Occipital lobe (tissue), 2 donors: ENCODE measurements around the gene SLCO3A1. TPM values are rescaled to one million over a fixed set of nuclear protein-coding genes. Genes with fewer than 3 reads are reported as not detected.
A peak's percentile ranks its signal among the peaks of the same experiment; 100 is the strongest.

ENCODE experiments used
- DNase-seq: peaks from one replicate; lab custom pipeline; 2025; lab: John Stamatoyannopoulos, UW
- total RNA-seq: library from RNA; depleted of rRNA; stranded (reverse); fragments of >200 nt; gene quantifications from one replicate; pipeline ENCODE4 v1.2.3, GENCODE V29; 2014

SLCO3A1 gene
- total RNA-seq, 1 donor from 2014 or later = 9.8 TPM

- DNase-seq = peak; percentile 38
These were observed 244.1 kb downstream of the SLCO3A1 start for GRCh38 chr15:92097474-92098178.

DNA sequence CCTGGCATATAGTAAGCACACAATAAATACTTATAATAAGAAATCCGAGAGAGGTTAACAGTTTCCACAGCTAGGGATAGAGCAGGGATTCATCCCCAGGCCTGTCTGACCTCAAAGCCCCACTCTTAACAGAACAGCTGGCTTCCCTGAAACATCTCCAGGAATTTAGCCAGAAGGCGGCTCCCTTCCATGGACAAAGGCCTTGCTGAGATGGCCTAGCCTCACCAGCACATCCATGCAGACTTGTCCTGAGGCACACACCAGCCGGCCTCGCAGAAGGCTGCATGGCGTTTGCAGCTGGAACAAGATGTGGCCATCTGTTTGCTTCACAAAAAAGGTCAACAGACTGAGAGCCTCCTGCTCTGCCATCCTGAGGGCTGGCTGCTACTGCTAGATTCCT is 245.4 kb downstream of the SLCO3A1 start:
- DNase-seq = peak; percentile 32

DNA sequence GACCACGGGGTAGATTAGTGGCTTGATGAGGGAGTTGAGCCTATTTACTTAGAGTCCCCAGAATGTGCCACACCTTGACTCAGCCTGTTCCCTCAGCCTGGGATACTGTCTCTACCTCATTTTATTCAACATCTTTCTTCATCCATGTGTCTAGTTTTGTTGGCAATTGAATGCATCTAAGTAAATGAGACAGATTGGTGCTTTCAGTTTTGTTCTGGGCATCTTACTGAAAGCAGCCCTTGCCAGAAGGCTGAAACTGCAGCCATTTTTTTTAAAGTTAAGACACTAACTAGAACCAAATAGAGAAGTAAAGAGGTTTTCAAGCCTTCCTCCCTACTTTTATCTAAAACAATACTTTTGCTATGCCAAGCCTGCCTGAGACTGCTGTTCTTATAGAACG is 246.8 kb downstream of the SLCO3A1 start:
- DNase-seq = no peak

- no peak for DNase-seq
These were observed 247.2 kb downstream of the SLCO3A1 start for GRCh38 chr15:92100751-92101150.

GRCh38 chr15:92101708-92102394 is 248.3 kb downstream of the SLCO3A1 start:
- no peak for DNase-seq

DNA sequence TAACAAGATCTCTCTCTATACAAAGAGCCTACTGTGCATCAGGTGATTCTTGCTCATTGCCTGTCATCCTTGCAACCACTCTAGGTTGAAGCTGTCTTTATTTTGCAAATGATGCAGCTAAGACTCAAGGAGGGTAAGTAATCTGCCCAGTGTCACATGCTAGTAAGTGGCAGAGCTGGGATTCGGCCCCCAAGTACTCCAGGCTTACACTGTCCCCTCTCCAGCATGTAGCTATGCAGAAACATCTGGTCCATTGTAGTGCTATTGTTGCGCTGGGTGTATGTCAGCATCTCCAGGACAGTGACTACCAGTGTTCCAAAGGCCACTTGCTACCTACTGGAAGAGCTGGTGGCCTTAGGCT is 248.9 kb downstream of the SLCO3A1 start:
- DNase-seq = no peak

GRCh38 chr15:92104072-92104471 is 250.6 kb downstream of the SLCO3A1 start:
- DNase-seq = no peak

- no peak for DNase-seq
These were observed 252.1 kb downstream of the SLCO3A1 start for GRCh38 chr15:92105611-92106010.

DNA sequence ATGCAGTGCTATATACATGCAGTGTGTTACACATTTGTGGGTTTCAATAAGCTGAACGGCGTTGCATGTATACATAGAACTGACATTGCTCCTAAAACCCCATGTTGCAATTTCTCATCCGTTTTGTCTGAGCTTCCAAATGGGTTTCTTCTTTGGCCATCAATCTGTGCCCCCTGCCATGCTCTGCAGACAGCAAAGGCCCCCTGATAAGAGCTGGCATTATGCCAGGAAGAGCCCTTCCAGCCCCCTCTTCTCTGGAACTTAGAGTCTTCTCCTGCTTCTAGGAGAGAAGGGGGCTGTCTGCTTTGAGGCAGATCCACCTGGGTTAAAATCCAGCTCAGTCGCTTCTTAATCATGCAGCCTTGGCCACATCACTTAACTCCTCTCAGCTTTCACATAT is 254.0 kb downstream of the SLCO3A1 start:
- no peak for DNase-seq

DNA sequence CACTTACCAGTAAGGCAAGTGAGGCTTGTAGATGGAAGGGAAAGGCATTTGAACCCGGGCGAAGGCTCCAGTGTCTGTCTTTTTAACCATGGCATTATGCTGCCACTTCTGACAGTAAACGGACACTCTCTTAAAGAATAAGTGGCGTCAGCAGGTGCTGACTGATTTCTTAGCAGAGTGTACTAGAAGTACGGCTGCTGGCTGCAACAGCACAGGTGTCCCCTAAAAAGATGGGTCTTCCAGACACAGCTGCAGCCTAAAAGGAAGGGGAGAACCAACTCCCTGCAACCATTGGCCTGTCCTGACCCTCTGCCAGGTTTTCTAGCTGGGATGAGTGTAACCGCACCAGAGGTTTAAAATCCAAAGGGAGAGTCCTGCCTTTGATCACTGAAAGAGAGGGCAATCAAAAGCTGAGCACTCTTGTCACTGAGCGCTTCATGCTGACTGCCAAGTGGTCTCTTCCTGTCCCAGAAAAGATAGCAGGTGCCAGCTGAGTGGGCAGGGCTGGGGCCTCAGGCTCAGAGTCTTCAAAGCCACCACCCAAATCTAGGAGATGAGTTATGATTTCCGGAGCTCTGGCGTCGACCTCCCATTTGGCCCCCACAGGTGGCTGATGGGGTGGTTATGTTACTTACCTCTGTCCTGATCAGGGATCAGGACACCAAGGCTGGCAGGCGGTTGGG is 255.8 kb downstream of the SLCO3A1 start:
- no peak for DNase-seq

DNA sequence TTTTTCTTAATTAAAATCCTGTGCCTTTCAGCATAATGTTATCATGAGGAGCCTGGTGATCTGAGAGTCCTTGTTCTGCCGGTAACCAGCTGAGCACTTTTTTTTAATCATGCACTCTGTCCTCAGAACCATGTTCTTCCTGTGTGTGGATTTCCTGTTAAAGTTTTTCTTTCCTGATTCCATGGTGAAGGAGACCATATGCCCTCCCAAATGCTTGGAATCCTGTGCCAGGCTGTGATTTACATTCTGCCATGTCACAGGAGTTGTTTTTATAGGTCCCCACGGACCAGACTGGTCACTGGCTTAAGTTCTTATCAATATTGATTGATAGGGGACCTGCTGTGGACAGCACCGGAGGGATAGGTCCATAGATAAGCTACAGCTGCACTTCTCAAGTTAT is 257.8 kb downstream of the SLCO3A1 start:
- DNase-seq = no peak

GRCh38 chr15:92111751-92112150 is 258.2 kb downstream of the SLCO3A1 start:
- no peak for DNase-seq

- DNase-seq = peak; percentile 14
These were observed 258.7 kb downstream of the SLCO3A1 start for GRCh38 chr15:92112180-92112579.

DNA sequence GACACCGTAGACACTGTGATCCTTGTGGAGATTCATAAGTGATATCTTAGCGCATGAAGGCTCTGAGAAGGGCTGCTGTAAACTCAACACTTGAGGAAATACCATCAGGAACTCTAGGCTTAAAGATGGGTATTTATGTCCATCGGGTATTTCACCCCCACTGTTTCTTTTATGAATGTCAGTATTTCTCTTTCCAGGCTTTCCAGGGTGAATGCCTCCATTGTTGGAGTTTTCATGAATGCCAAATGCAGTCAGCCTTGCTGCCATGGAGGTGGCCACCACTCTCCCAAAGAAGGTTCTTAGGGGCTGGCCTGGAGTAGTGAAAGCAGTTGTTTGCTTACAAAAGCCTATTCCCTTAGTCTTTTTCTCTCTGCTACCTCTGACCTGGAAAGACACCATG is 259.2 kb downstream of the SLCO3A1 start:
- DNase-seq = no peak

- DNase-seq = no peak
These were observed 260.3 kb downstream of the SLCO3A1 start for GRCh38 chr15:92113832-92114231.

DNA sequence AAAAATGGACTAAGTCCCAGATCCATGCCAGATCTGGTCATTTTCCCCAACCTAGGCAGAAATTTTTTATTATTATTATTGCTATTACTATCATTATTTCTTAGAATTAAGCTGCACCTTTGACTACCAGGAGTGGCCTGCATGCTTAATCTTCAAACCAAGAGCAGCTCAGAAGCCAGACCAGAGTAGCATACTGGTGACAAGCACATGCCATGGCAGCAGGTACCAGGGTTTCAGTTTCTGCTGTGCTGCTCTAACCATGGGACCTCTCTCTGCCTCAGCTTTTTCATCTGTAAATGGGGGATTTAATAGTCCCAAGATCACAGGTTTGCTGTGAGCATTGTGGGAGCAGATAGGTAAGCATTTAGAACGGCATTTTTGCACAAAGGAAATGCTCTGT is 262.3 kb downstream of the SLCO3A1 start:
- no peak for DNase-seq

DNA sequence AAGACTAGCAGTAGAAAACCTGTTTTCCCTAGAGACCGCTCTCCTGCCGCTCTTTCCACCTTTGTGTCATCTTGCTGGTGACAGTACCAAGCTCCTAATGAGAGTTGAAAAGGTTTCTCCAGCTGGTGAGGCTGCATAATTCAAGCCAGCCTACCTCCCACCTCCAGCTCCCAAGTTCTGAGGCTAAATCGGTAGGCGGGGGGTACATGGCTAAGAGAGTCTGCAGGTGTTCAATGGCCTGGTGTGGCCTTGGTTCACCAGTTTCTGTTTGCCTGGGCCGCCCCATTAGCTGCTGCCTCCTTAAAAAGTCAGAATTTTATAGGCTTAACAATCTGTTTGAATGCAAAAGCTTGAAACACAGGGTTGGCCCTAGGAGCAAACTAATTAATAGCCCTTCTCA is 262.8 kb downstream of the SLCO3A1 start:
- DNase-seq = no peak

DNA sequence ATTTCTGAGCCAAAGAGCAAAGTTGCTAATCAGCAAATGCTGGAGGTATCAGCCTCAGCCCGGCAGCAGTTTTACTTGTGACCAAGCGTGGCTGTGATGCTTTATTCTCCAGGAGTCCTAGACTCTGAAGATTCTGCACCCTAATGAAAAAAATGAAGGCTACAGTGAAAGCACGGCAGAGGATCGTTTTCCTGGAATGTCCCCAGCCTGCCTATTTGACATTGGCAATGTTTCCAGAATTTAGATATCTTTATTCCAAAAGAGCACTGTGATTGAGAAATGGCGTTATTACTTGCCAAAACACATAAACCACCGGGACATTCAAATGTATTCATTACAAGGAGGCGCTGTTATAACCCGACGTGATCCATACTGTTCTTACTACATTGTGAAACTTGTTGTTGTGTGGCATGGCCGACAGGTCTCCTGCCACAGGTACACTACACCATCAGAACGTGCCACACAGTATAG is 263.8 kb downstream of the SLCO3A1 start:
- no peak for DNase-seq

GRCh38 chr15:92118162-92118935 is 264.8 kb downstream of the SLCO3A1 start:
- no peak for DNase-seq

DNA sequence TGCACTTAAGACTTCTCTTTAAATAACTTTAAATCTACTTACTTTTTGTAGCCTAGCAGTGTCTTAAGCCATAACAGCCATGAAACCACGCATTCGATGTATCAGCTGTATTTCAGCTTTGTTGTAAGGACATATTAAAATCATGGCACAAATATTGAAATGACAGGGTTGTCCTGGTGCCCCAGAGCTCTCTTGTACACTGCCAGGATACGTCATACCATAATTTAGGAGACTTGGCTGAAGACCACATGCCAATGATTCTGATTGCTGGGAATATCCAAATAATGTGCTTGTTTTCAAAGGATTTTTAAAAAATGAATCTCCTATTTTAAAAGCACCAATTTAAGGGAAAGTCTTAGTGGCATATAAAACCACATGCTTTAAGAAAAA is 265.4 kb downstream of the SLCO3A1 start:
- no peak for DNase-seq

- DNase-seq = no peak
These were observed 266.7 kb downstream of the SLCO3A1 start for GRCh38 chr15:92120094-92120795.
